HL-60/S4 treated with retinoic acid at 250 ng/mL for 4 days and 3 days (cell line): ENCODE results near the gene SYNDIG1L.

Experiments used
- in situ Hi-C: fragments of 300-500 bp; cut with MboI; formaldehyde crosslinking; loops from 2 replicates; pipeline ENCODE4 v1.7.0; 2022; ENCODE audit warnings: low sequenced_read_pairs

SYNDIG1L gene

DNA sequence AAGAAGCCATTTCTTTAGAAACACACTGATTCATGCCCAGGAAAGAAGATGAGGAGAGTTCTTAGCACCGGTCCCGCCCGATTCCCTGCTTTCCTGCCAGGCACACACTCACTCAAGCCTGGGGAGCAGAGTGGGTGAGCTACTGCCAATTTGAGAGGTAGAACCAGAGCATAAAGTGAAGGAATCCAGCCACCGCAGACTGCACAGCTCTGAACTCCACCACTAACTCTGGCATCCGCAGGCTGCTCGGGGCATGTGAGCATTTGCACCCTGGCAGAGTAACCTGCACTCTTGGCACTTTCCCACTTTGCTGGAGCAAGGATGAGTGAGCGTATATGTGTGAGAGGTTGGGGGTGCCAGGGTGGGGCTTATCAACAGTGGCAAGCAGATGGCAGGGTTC, 4.0 kb upstream of the SYNDIG1L start:
- in situ Hi-C loops = no loop called here

DNA sequence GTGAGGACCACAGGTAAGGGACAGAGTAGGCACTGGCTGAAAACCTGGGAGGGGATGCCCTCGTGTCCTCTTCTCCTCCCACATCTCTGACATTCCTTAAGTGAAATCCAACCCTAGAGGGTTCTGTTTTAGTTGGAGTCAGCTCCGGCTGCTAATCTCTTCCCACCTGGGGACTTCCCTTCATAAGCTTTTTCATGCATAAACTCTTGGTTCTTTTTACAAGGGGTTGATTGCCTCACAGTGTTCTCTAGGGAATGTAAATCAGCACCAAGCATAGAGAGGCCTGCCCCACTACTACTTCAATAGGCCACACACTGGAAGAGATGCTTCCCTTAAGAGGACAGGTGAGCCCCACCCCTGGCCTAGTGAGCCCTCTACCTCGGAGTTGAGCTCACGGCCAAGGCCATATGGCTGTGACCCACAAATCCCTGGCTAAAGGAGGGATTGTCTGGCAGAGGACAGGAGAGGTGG, 3.2 kb upstream of the SYNDIG1L start:
- in situ Hi-C loops = no loop called here

DNA sequence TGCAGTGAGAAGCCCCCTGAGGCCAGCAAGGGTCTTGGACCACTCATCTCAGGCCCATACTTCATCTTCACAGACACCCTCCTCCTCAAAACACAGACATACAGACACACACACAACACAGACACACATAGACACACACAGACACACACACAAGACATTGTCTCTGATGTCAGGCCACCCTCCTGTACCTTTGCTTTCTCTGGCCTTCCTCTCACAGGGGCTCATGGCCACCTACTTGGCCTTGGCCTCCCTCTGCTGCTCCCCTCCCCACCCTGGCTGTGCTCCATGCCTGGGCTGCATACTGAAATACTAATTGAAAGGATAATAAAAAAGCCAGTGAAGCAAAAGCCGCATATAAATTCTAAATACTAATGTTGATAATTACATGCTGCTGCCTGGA, 1.6 kb upstream of the SYNDIG1L start:
- in situ Hi-C loops = no loop called here

DNA sequence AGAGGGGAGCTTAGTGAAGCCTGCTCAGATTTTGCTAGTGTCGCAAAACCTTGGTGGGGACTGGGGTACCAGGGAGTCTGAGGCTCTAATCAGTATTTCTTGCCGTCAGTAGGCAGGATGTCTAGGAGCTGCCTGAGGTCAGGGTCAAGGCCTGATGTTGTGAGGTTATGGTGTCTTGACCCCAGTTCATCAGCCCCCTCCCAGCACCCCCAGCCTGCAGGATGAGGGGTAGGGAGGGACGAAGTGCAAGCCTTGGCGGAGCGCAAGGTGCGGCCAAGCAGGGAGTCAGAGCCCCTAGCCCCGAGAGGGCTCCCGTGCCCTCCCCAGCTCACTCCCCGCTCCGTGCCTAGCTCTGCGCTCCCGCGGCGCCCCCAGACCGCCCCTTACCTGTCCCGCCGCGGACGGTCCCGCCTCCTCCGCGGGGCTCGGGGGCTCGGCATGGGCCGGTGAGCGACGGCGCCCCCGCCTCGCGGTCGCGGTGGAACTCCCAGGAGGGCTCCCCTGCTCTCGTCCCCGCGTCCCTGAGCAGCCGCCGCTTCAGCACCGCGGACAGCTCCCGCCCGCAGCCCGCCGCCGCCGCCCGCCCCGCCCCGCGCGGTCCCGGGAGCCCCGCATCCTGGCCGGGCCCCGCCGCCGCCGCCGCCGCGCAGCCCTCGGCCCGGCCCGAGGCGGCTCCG, 347 bp downstream of the SYNDIG1L start:
- in situ Hi-C loops = no loop called here

DNA sequence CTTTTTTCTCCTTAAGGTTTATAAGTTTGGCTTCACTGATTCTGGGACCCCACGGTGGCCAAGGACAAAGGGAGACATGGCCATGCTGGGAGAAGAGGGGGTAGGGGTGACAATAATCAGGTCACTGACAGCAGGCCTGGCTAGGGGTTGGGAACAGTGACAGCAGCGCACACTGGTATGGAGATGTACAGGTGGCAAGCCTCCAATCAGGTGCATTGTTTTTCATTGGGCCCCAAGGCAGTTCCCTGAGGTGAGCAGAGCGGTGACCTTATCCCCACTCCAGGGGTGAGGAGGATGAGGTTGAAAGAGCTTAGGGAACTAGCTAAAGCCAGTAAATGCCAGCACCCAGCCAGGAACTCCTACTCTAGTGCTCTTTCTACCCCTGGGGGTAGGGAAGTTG, 1.4 kb downstream of the SYNDIG1L start:
- in situ Hi-C loops = no loop called here

DNA sequence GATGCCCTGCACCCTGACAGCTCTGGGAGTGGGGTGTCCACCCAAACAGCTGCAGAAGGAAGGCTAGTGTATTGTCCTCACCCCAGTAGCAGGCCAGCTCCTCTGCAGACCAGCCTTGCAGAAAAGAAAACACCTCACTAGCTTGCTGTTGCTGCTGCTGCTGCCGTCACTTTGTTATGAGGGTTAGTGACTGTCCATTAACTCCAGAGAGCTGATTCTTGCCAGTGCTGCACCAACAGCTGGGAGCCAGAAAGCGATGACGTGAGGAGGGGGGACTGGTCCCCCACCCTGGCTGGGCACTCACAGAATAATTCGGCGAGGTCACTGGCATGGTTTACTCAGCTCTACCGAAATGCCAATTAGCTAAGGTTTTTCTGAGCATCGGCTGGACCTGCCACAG, 2.8 kb downstream of the SYNDIG1L start:
- in situ Hi-C loops = no loop called here

DNA sequence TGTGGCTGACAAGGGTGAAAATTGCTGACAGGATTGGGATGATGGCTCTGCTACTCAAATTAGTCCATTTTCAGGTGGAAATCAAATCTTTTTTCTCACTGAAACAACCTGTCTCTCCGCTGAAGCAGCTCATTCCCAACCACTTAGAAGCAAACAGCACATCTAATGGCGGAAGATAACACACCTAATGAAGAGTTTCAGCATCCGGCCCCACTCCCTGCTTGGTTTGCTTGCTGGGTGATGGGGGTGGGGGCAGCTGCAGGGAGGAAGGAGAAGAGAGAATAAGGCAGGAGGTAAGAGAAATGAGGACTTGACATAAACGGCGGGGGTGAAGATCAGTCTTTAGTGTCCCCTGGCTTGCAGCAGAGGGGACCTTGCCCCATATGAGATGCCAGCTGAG, 4.0 kb downstream of the SYNDIG1L start:
- in situ Hi-C loops = no loop called here

DNA sequence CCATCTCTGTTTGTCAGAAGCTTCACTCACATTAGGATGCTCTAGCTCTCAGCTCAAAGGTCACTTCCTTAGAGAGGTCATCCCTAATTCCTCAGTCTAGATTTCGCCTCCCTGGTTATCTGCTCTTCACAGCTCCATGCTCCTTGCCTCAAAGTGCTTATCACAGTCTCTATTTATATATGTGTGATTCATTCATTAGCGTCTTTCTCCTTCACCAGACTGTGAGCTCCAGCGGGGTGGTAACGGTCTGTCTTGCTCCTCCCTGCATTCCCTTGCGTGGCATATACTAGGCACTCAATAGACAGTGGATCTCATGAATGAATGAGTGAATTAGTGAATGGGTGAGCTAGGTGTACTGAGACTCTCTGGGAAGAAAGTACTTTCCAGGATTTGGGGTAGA, 6.9 kb downstream of the SYNDIG1L start:
- in situ Hi-C loops = no loop called here

DNA sequence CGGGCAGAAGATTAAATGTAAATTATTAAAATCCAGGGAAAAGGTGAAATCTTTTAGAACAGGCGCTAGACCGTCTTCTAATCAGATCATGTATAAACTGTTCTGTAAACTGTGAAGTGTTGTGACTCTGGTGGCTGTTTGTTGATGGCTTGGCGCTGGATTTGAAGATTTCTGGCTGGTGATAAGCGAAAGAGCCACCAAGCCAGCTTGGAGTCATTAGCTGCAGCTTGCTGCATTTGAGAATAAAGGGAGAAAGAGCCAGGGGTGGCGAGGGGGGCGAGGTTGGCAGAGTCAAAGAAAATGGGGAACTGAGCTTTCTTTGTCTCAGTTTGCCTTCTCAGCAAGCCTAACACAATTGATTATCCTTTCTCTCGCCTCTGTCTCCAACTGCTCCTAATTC, 8.0 kb downstream of the SYNDIG1L start:
- in situ Hi-C loops = no loop called here

DNA sequence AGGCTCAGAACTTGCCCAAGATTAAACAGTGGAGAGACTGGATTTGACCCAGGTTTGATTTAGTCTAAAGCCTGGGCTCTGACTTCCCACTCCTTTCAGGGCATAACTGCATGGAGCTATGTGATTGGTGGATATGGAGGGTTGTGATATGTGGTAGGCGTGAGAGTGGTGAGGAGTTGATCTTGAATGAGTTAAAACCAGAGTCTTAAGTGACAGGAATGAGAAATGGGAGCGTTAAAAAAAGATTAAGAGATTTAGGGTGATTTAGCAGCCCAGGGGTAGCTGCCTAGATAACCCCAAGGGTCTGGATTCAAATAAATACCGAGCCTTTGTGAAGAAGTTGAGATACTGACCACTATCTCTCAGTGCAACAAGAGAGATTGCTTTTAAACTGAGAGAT, 8.4 kb downstream of the SYNDIG1L start:
- in situ Hi-C loops = no loop called here

DNA sequence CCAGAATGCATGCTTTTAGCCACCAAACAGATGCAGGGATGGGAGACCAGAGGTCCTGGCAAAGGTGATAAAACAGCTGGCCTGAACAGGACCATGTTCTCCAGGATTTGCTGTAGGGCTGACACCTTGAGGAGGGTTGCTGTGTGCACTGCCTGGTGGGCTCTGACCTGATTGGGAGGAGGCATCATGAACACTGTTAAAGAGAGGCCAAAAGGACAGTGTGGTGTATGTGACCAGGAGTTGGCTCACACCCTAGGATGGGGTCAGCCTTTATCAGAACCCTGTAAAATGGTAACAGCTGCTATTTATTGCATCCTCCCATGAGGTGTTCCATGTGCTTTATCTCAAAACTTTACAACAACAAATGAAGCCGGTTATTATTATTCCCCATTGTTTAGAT, 8.8 kb downstream of the SYNDIG1L start:
- in situ Hi-C loops = no loop called here

DNA sequence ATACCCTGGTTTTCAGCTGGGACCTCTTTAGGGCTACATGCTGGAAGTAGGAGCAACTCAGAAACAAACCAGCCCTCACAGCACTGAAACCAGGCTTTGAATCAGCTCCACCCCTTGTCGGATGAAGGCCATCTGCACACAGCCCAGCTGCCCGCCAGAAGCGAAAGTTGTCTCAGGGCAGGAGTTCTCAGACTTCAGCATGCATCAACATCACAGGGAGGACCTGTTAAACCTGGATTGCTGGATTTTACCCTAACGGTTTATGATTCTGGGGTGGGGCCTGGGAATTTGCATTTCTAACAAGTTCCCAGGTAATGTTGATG, 10.9 kb downstream of the SYNDIG1L start:
- in situ Hi-C loops = no loop called here

DNA sequence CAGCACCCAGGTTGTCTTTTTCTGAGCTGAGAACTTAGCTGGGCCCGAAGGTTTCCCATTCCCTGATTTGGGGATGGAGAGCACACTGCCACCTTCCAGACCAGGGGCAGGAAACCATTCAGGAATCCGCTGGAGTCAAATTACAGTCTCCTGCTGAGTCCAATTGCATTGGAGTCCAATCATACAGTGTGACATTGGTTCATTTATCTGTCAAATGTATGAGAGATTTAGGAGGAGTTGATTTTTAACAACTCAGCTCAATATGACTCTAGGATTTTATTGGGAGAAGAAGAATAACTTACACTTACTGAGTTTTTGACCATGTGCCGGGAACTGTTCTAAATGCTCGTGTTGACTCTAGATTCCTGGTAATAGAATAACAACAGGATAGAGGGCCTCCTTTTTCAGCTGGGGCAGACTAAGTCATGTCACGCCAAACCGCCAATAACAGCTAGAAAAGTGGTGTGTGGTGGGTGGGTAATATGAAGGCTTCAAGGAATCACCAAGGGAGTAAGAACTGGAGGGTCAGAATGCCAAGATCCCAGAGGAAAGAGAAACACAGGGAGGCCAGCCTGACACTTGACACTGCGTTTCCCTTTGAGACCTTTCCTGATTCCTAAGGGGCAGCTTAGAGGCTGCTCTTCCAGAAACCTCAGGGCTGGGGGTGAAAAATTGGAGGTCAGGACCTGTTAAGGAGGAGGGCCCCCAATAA, 11.5 kb downstream of the SYNDIG1L start:
- in situ Hi-C loops = no loop called here

DNA sequence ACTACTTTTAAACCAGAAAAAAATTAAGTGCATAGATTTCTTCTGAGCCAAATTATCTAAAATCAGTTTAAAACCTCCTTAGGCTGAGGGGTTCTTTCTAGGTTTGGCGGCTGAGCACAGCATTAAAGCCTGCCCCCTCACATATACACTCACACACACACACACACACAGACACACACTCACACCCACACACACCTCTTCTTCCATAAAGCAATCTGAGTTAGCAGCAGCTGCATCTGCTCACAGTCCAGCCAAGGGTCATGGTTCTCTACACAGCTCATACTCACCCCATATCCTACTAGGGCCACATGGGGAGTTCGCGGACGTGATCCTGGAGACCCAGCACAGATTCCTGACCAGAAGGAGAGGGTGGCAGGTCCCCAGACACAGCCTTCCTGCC, 12.4 kb downstream of the SYNDIG1L start:
- in situ Hi-C loops = no loop called here

DNA sequence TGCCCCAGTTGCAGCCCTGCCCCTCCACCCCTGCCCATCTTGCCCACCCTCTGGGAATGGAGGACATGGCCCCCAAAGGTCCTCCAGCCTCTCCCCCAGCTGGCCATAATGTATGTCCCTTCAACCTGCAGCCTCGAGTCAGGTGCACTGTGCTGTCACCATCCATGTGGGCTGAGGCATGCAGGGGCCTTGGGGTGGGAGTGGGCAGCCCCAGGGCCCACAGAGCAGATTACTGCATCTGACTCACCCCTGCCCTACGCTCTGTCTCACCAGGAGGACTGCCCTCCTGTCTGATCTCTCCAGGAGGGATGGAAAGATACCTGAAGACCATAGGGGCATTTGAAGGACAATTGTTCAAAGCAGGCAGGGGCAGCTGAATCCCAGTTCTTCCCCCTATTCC, 13.3 kb downstream of the SYNDIG1L start:
- in situ Hi-C loops = no loop called here

DNA sequence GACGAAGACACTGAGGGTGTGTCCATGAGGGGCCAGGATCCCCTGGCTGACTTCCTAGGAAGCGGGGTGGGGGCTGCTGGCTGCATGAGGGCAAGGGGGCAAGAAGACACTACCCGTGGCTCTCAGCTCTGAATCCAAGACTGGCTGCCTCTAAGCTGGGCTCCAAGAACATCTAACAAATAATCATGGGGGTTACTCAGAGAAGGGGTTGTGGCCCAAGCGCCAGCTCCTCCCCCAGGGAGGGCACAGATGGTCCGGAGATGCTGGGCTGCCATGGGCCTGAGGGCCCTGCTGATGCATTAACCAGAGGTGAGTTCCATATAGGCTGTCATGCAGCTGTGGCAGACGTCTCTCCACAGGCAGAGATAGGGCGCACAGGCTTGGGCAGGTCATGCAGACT, 14.3 kb downstream of the SYNDIG1L start:
- in situ Hi-C loops = no loop called here

DNA sequence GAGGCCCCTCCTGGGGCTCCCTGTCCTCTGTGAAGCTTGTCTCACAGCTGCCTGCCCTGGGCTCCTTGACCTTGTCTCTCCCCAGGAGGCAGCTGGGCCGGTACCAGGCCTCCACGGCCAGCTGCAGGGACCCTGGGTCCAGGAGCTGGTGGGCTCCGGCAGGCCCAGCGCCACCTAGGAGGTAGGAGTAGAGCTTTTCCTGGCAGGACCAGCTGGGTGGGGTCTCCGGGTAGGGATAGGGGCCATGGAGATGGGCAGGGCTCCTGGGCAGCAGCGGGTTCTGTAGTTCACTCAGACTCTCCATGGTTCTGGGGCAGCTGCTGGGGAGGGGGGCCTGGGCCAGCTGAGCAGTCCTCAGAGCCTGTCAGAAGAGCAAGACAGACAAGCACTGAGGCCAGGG, 16.6 kb downstream of the SYNDIG1L start:
- in situ Hi-C loops = no loop called here

DNA sequence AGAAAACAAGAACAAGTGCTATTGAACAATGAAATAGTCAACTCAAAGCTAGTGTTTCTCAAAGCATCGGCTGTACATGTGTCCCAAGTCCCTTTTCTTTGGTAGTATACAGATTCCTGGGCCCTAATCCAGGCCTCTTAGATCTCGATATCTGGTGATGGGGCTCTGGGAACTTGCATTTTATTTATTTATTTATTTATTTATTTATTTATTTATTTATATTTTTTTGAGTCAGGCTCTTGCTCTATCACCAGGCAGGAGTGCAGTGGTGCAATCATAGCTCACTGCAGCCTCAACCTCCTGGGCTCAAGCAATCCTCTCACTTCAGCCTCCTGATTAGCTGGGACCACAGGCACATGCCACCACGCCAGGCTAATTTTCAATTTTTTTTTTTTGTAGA, 17.1 kb downstream of the SYNDIG1L start:
- in situ Hi-C loops = no loop called here

DNA sequence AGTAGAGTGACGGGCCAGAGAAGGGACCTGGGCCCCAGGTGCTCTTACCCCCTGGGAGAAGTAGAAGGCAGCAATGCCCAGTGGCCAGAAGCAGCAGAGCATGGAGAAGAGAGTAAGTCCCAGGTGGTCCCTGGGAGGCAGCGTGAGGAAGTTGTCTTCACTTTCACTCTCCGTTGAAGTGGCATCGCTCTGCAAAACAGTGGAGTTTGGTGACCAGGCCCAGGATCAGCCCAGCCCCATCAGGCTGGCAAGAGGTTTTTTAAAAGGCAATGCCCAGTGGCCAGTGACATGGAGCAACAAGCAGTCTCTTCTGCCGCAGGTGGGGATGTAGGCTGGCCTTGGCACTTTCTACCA, 18.2 kb downstream of the SYNDIG1L start:
- in situ Hi-C loops = no loop called here

DNA sequence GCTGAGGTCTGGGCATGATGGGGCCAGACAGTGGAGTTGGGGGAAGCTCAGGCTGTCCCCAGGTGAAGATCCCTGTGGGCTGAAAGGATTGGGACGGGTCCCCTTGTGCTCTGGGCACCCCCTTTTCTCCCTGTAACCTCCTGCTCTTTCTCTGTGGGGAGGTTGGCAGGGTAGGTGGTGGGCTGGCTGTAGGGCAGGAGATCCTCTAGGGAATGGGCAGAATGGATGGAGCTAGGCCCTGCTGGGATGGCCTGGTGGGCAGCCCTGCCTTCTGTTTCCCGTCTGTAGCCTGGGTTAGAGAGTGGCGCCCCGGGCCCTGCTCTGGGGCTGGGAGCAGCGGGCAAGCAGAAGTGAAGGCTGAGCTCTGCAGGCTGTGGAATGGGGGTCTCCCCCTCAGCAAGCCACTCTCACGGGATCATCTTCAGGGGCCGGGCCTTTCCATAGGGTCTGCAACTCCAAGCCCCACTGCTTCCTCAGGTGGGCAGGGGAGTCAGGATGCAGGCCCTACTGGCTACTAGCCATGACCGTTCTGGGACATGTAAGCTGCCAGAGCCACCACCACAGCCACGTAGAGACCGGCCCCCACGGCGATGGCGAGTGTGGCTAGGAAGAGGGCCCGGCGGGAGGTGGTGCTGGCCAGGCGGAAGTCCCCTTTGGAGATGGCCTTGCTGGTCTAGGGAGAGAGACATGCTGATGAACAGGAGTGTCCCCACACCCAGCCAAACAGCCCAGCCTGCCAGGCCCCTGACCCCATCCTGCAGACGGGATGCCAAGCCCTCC, 18.8 kb downstream of the SYNDIG1L start:
- in situ Hi-C loops = no loop called here

DNA sequence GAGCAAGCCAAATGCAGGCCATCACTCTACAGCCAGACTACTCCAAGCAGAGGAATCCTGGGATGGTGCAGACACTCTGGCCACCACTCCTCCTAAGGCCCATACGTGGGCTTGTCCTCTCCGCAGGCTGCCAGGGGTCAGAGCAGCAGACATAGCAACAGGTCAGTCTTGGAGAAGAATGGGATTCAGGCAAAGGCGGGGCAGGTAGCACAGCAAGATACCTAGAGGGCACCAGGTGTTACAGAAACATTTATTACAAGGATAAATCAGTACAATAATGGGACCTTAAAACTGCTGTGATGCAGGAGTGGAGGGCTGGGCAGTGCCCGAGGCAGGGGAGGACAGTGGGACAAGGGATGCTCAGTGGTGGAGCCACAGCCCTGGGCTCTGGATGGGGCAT, 20.3 kb downstream of the SYNDIG1L start:
- in situ Hi-C loops = no loop called here

DNA sequence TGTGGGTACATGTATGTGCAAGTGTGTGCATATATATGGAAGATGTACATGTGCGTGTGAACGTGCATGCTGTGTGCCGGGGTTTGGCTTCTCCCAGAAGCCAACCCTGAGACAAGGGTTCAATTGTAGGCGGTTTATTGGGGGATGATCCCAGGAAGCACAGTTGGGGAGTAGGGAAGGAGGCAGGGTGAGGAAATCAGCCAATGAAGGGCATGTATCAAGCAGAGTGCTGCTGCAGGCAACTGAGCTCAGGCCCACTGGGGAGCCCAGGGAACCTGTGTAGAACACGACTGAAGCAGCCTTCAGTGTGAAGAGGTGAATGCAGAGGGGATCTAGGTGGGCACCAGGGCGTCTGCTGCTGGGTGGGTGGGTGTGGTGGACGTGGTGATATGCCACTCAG, 21.6 kb downstream of the SYNDIG1L start:
- in situ Hi-C loops = no loop called here
